Erythroblast (primary cell): Measurements from ENCODE around the gene ITCH.
"Not testable (repeated sequence)": the region's sequence is repeated elsewhere in the genome, so short reads cannot be mapped to it uniquely, and the experiment has no call there.

ENCODE experiments used
- DNase-seq, 2 experiments: peaks; one replicate each; lab custom pipeline; 2025; lab: John Stamatoyannopoulos, UW
- GATA1 ChIP-seq: IDR thresholded peaks from 2 replicates; pipeline ENCODE4 v1.6.1; 2011; ENCODE audit warnings: low read depth, mild to moderate bottlenecking, control low read depth, low read length, moderate library complexity
- POLR2A ChIP-seq: IDR thresholded peaks from 2 replicates; pipeline ENCODE4 v1.6.1; 2011; ENCODE audit warnings: mild to moderate bottlenecking, low read length

ITCH gene

GRCh38 chr20:34437330-34437986, 74.4 kb downstream of the ITCH start:
- TF ChIP-seq POLR2A (no peak), GATA1 (no peak)
- DNase-seq: no peak

DNA sequence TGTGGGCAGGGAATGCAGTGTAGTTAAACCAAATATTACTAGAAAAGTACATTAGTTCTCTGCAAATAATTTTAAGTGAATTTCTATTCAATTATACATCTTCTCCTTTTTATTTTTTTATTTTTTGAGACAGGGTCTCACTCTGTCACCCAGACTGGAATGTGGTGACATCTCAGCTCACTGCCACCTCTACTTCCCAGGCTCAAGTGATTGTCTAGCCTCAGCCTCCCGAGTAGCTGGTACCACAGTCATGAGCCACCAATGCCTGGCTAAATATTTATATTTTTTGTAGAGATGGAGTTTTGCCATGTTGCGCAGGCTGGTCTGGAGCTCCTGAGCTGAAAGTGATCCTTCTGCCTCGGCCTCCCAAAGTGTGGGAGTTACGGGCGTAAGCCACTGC, 76.1 kb downstream of the ITCH start:
- no peak for DNase-seq
- no peak for TF ChIP-seq GATA1
- TF ChIP-seq POLR2A: no peak

- not testable (repeated sequence) for DNase-seq
Observed at GRCh38 chr20:34441423-34441822, 78.3 kb downstream of the ITCH start.

DNA sequence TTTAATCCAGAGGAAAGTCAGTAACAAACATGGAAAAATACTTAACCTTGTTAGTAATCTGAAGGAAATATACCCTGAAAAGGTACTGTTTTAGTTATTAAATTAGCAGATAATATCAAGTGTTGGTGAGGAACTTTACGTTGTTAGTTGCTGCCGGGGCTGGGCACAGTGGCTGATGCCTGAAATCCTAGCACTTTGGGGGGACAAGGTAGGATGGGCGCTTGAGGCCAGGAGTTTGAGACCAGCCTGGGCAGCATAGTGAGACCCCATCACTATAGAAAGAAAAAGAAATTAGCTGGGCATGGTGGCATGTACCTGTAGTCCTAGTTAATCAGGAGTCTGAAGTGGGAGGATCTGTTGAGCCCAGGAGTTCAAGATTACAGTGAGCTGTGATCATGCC, 80.5 kb downstream of the ITCH start:
- DNase-seq: no peak
- TF ChIP-seq POLR2A (no peak), GATA1 (no peak)

DNA sequence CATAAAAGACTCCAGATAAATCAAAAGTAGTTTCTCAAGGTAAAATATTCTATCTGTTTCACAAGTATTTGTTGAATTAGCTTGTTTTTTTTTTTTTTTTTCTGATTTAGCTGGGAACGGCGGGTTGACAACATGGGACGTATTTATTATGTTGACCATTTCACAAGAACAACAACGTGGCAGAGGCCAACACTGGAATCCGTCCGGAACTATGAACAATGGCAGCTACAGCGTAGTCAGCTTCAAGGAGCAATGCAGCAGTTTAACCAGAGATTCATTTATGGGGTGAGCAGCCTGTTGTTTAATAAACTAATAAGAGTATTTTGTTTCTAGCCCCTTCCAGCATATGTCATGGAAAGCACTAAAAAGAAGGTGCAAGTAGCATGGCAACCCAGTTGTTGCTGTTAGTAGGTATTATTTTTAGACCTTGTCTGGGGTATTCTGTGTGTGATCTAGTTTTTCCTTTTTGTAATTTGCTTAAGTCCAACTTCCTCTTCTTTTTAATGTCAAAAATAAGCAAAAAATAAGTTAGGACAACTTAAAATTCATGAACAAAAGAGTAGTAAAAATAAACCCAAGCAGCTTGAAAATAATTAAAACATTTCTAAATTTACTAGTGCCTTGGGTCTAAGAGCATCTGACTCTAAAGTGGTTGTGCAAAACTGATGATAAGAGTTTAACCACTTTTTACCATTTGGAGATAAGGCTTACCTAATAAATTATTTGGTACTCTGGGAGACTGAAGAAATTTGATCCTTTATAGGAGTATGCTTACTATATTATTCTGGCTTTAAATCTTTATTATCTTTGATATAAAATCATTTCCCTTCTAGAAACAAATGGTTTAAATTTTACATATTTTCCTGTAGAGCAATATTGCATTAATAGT, 82.3 kb downstream of the ITCH start:
- DNase-seq: no peak
- TF ChIP-seq GATA1: no peak
- TF ChIP-seq POLR2A: no peak

DNA sequence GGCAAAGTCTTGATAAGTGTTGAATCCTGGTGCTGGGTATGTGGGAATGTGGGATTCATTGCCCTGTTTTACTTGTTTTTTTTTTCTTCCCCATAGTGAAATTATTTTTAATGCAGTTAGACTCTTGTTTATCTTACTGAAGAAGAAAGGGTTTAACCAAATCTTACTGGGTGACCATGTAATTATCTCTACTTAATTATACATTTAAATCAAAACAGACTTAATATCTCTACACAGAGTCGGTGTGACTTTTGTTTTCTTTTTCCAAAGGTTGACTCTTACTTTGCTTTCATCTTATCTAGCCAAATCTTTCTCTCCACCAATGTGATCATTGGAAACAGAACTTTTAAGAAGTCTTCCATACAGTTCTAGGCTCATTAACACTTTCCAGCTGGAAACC, 85.4 kb downstream of the ITCH start:
- TF ChIP-seq POLR2A (no peak), GATA1 (no peak)
- DNase-seq: no peak

GRCh38 chr20:34449674-34450592, 86.9 kb downstream of the ITCH start:
- TF ChIP-seq GATA1: no peak
- no peak for TF ChIP-seq POLR2A
- no peak for DNase-seq

DNA sequence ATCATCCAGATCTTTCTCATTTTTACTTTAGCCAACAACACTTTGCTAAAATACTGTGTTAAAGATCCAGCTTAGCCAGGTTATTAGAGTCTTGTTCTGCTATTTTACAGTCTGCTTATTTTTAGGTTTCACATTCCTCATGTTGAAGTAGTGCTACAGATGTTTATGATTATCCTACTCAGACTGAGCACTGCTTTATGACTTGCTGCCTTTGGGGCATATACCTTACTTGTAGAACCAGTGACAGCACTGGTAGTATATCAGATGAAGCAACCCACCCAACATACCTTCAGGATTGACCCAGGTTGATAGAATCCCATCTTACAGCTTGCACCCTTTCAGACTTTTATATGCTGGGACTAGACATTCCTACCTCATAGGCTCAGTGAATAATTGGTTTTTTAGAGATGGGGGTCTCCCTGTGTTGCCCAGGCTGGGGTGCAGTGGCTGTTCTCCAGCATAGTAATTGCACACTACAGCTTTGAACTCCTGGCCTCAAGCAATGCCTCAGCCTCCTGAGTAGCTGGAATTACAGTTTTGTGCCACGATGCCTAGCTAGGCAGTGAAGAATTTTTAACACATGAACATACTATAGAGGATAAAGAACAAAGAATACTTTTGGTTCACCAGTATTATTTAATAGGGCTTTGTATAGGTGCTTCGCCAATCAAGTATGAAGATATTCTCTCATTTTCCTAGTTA, 89.4 kb downstream of the ITCH start:
- TF ChIP-seq POLR2A (no peak), GATA1 (no peak)
- no peak for DNase-seq

DNA sequence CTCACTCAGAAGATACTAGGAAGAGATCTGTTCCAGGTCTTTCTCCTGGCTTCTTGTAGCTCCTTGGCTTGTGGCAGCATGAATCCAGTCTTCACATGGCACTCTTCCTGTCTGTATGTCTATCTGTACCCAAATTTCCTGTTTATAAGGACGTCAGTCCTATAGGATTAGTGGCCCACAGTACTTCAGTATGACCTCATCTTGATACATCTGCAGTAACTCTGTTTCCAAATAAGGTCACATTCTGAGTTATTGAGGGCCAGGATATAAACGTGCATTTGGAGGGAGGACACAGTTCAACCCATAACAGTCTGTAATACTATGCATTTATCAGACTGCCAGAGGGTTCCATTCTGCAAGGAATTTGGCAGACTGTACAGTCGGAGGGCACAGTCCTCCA, 95.6 kb downstream of the ITCH start:
- DNase-seq: no peak
- TF ChIP-seq GATA1 (no peak), POLR2A (no peak)

- DNase-seq: no peak
- TF ChIP-seq GATA1 (no peak), POLR2A (no peak)
Observed at GRCh38 chr20:34459209-34459897, 96.3 kb downstream of the ITCH start.

DNA sequence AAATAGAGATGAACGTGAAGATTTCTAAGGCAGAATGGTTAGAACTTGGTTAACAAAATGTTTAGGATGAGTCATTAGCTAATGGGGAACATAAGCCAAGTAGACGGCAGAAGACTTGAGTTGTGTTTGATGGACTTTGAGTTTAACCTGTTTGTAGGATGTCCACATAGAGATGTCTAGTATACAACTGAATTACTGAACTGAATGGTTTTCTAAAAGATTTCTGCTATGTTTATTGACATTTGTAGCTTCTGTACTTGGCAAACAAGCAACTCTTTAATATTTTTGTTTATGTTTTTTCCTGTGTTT, 98.7 kb downstream of the ITCH start:
- peak in 1 of 2 experiments; percentile 10 for DNase-seq
- TF ChIP-seq GATA1: no peak
- no peak for TF ChIP-seq POLR2A

- no peak for DNase-seq
- TF ChIP-seq POLR2A (no peak), GATA1 (no peak)
Observed at GRCh38 chr20:34468951-34469350, 105.9 kb downstream of the ITCH start.
